GM12801 (cell line): ENCODE measurements around the gene MS4A5.

ENCODE experiments used
- CTCF ChIP-seq: IDR thresholded peaks from one replicate; pipeline ENCODE4 v1.5.1; 2011; ENCODE audit warnings: control low read depth; ENCODE audit not compliant: insufficient read length; ENCODE audit errors: extremely low read depth

Gene MS4A5, protein sequence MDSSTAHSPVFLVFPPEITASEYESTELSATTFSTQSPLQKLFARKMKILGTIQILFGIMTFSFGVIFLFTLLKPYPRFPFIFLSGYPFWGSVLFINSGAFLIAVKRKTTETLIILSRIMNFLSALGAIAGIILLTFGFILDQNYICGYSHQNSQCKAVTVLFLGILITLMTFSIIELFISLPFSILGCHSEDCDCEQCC

GRCh38 chr11:60429272-60429671 lies at the start of gene MS4A5:
Gene MS4A5 (plus strand): TSS chr11:60429572. CDS start chr11:60429675, 103 bp downstream.
- TF ChIP-seq CTCF, result no peak

DNA sequence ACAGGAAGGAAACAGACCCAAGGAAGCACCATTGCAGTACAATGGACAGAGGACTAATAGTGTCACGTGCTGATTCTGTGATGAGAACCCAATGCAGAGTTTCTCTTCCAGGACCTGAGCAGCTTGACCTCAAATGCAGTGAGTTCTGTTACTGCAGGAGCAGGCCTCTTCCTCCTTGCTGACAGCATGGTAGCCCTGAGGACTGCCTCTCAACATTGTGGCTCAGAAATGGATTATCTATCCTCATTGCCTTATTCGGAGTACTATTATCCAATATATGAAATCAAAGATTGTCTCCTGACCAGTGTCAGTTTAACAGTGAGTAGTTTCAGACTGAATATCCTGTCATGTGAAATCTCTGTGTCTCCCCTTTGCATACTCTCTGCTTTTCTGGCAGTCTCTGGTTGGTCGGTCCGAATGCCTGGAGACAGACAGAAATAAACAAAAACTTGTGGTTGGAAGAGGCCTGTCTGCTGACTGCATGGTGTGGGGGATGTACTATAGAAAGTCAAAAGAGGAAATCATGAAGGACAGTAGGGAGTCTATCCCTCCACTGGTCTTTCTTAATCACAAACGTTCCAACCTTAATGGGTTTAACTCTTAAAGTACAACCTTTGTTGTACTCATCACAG lies 40.0 kb upstream of the MS4A5 start:
- no peak for TF ChIP-seq CTCF

DNA sequence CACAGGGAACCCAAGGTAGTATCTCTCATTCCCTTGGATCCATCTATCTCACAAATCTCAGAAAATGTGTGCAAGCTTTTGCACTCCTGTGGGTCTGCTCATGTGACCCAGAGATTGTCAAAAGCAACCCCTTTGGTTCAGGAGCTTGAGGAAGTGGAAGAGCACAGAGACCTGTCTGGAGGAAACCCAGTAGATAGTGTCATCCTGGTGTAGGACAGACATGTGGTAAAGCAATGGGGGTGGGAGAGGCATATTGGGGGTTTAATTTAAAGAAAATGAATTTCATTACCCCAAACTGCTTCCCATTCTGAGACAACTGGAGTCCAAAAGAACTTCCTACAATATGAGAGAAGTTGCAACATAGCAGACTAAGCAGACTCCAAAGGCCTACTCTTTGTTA lies 39.0 kb upstream of the MS4A5 start:
- no peak for TF ChIP-seq CTCF

DNA sequence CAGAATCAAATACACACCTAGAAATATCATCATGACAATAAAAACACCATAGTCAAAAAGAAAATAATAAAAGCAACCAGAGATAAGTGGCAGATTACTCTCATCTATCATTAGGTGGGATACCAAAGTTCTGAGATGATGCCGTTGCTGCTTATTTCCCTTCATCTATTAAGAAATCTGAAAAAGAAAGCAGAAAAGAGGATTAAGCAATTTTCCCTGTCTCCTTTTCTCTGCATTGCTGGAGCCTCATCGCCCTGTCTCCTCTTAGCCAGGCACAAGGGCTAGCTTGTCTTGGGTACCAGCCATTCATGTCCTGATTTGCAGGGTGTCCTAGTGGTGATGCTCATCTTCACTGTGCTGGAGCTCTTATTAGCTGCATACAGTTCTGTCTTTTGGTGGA lies 37.0 kb upstream of the MS4A5 start:
- no peak for TF ChIP-seq CTCF

DNA sequence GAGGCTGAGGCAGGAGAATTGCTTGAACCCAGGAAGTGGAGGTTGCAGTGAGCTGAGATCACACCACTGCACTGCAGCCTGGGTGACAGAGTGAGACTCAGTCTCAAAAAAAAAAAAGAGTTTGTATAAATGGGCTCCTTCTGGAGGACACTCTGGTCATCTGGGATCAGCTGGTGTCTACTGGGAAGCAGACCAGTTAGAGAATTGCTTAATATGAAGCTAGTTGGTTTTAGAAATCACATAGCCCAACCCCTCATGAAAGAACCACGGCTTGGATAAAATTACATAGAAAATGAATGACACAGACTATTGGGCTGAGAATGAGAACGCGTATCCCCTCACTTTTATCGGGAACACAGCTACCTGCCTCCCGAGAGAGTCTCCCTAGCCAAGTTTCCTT lies 36.4 kb upstream of the MS4A5 start:
- TF ChIP-seq CTCF, result no peak

GRCh38 chr11:60394666-60395380 lies 34.5 kb upstream of the MS4A5 start:
- TF ChIP-seq CTCF, result no peak

GRCh38 chr11:60396382-60396781 lies 33.0 kb upstream of the MS4A5 start, which contains the start of gene MS4A14:
Gene MS4A14 (plus strand): TSS chr11:60396459. CDS start chr11:60396579, 120 bp downstream.
- no peak for TF ChIP-seq CTCF
